NCI-H146 treated with DMSO at 0.1 percent for 48 hours (cell line): ENCODE results near the gene FAM117A.
A peak's percentile ranks its signal among the peaks of the same experiment; 100 is the strongest.

ENCODE experiments used
- DNase-seq: peaks from one replicate; lab custom pipeline; 2025; ENCODE audit not compliant: unreplicated experiment; lab: John Stamatoyannopoulos, UW

Gene FAM117A

DNA sequence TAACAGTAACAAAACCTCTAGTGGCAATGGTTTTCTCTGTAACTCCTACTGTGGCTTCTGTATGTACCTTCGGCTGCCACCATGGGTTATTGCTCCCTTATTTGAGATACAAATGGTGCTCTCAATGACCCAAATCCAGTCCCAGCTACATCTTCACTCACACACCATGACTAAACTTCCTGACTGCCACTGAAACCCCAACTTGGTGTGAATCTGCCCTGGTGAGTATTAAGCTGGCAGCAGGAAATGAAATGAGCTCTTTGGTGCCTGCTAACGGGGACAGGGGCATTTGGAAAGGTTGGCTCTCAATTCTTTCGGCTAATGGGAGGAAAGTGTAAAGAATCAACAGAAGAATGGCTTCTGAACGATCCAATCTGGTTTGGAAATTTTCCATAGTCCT lies 48.7 kb downstream of the FAM117A start:
- no peak for DNase-seq

DNA sequence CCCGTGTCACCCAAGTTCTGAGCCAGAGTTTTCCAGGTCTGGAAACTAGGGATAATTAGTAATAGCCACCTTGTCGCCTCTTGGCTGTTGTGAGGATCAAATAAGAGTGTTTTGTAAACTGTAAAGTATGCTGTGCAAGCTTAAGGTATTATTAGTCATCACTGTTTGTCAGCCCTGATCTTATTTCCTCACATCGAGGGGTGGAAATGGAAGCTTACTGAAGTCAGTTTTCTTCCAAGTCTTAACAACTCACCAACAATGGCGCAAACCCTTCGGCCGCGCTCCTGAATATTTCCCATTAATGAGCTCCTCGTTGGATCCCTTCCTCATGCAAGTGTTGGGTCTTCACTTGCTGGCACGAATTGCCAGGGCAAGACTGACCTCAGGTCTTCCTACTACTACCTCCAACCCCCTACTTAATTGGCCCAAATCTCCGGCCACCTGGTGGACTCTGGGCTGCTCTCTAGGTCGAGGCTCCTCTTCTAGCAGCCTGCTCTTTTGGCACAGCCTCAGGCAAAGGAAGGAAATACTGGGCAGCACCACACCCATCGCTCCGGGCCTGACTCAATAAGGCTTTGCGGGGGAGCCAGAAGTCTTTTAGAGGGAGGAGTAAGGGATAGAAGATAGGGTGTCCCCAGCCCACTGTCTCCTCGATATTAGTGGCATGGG lies 55.3 kb downstream of the FAM117A start:
- DNase-seq: peak; percentile 25

DNA sequence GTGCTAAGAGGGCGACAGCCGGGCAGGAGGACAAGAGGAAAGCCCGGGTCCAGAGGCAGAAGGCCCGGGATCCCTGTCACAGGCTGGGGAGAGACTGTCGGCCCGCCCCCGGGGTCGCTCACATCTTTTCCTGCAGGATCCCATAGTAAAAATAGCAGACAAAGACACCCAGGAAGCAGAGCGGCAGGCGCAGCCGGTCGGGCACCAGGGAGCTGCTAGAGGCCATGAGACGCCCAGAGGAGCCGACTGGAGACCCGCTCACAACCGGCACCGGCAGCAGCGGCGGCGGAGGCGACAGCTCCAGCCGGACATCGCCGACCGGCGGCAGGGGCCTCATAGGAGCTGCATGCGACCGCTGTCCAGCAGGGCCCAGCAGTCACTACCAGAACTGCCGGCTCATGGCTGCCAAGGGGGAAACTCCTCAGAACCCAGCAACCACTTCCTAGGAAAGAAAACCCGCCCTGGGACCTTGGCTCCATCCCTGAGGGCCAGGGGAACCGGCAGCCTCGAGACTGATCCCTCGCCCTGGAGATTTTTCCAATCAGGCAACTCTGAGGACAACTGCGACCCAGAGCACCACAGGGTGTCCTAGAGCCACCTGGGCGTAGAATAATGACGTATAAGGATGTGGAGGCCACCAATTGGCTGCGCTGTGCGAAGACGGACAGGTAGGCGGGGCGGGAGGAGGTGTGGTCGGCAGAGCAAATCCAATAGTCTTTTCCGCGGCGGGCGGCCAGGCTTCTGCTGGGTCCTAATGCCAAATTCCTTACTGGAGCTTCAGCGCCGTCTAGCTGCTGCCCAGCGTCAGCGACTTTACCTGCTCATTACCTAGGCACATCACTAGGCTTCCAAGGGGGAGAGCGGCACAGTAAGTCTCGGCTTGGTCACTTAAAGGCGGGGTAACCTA lies 56.1 kb downstream of the FAM117A start, which contains the start of gene SLC35B1:
TSS of gene SLC35B1 (minus strand) at position 357 of the 907 bp plus-strand sequence. CDS start at position 226, 131 bp downstream.
- peak; percentile 97 for DNase-seq

DNA sequence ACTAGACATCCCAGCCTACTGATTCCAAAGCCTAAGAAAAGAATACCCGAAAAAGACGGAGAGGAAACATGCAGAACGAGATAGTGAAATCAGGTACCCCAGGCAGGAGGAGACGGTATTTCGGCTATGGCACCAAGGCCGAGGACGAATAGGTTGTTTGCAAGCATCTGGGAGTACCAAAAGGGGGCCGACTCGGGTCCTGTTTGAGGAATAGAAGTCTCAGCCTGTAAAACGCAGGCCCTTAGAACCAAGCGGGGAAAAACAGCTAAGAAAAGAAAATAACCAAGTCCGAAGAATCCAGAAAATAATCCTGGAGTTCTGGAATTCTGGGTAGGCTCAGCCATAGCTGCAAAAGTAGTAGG lies 56.7 kb downstream of the FAM117A start:
- DNase-seq: no peak

DNA sequence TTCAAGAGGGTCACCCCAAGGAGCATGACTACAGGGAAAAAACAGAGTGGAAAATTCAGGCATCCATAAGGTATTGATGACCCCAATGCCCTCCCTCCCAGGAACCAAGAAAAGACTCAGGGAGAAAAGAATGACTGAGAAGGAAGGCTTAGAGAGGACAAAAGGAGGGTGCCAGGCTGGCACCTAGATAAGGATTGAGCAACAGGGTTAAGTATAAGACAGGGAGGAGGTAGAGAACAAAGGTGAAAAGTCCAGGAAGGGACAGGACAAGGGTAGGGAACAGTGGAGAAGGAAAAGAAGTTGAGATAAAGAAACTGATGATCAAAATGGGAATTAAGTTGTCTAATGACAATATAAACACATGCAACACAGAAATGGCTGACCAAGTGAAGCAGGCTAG lies 58.7 kb downstream of the FAM117A start:
- no peak for DNase-seq

DNA sequence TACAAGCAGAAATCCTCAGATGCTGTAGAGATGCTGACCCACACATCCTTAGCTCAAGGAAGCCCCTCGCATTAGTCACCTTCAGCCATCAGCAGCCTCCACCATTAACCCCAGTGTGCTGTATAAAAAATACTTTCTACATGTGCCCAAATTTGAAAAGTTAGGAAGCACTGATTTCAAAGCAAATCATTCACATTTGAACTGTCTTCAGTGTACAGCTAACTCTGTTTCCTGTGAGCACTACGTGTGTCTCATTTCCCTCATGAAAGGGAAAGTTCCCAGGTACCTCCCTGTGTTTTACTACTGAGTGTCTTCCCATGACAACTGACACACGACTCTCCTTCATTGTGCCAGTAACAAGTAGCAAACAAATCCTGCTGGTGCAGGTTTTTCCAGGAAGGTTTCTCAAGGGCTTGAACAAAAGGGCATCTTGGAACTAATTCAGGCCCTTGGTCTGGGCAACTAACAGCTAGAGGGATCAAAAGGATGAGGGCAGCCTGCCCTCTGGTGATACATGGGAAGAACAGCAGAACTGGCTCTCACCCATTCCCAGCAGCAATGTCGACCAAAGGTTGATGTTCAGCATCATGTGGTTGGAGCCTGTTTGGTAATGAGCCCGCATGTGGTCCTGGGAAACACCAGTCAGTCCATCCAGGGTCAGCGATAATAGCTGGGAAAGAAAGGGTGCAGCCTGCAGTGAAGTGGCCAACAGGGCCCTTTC lies 60.2 kb downstream of the FAM117A start:
- no peak for DNase-seq

DNA sequence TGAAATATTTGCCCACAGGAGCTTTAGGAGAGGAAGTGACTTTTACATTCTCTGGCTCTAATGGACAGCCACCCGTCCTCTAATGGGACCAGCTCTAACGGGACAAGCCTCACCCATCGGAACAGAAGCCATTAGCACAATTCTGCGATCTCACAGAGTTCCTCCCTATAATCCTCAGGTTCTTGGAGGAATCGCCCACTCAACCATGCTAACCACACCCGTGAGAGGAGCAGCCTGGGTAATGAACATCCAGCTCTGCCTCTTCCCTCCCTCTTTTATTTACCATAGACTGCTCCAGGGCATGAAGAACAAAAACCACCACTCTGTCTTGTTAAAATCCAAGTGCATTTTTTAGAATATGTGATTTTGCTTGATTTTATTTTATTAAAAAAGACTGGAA lies 63.0 kb downstream of the FAM117A start:
- DNase-seq: no peak

DNA sequence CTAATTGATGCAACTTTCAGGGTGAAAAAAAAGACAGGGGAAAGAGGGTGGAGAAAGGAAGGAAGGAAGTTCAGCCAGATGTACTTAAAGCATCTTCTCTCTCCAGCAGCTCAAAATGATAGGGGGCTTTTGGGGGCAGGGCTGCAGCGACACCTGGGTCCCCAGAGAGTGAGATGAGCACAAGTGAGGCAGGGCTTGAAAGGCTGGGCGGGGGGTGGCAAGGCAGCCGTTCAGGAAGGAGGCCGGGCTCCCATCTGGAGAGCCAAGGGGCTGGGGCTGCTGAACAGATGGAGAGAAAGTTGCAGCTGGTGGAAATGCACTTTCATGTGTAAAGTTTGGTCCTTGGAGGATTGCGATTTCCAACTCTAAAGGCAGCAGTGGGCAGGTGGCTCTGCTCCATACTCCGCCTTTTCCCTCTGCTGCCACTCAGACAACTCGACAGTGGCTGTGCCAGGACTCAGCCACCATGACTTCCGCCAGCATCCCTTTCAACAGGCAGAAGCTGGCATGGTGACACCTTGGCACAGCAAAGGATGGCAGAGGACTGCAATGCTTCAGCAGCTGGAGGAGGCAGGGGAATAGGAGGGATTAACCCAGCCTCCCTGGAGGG lies 63.9 kb downstream of the FAM117A start:
- DNase-seq: no peak

DNA sequence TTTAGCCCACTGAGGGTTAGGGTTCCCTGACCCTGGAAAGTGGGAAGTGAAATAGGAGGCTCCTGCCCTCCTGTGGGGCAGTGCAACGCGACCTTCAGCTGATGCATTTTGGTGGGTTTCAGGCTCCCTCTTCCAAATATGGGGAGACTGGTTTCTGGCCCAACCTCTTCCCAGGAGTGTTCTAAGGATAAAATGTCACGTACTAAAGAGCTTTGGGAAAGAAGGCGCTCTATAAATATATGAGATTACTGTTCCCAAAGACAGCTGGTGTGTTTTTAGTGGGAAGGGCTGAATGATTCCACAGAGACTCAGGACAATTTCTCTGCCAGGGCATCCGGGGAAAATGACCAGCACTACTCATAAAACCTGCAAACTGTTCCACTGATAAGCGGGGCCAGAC lies 65.9 kb downstream of the FAM117A start:
- no peak for DNase-seq

DNA sequence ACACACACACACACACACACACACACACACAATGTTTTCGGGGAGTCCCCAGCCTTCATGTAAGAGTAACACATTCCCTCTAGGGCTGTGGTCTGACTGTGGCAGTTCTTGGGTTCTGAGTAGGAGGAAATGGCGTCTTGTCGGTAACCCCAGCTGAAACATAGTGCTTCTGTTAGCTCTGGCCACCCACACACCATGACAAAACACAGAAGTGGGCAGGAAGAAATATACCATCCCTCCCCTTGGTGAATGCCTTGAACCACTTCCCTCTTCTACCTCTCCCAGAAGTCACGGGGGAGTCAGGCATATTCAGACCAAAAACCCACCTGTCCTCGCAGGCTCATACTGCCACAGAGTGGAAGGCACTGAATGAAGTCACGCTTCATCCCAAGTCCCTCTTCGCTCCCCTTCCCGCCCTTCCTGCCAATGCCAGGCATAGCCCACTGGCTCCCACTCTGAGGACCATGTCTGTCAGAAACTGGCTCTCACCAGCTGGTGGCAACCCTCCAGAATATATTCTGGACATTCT lies 67.6 kb downstream of the FAM117A start:
- DNase-seq: no peak

DNA sequence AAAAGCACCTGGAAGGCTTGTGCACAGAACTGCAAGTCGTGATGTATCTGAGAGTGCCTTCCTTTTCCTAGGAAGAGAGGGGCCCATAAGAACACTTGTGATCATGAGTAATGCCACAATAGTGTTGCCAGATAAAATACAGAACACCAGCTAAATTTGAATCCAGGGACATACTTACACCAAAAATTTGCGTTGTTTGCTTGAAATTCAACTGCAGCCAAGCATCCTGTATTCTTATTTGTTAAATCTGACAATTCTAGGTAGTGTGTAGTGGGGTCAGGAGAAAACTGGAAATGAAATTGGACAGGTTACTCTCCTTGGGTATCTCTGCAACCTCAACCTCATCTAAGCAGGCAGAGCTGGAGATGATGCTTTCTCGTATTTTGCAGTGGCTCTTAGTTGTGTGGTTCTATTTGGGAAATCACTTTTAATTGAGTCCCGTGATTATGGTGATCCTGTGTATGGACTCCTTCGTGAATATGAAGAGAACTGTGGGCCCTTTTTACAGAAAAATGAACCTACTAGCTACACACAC lies 68.2 kb downstream of the FAM117A start:
- no peak for DNase-seq

DNA sequence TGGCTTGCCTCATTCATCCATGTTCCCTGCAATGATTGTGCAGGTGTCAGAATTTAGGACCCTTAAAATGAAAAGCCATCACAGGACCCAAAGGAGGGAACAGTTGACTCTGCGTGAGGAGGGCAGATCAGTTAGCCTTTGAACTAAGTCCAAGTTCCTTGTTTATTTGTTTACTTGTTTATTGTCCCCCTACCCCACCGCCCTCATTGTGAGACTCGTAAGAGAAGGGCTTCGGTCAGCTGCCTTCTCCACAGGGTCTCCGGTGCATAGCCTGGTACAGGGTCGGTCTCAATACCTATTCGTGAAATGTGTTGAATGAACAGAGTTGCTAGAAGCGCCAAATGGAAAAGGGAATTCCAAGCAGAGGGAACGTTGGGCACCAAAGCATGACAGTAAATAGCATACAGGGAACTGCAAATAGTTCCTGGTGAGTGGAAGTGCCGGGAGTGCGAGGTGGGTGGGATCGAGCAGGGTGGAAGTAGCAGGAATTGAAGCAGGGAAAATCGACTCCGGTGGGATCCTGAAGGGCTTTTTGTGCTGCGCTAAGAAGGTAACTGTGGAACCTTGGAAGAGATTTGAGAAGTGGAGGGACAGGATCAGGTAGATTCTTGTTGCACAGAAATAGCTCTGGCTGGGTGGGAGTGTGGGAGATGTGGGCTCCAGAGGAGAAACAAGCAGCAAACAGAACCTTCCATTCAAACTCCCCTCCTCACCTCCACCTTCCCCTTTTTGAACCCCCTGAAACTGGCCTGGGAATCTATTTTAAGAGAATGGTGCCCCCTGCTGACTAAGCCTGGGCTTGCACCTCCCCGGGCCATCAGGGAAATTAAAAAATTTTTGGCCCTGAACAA lies 68.9 kb downstream of the FAM117A start:
- DNase-seq: no peak

DNA sequence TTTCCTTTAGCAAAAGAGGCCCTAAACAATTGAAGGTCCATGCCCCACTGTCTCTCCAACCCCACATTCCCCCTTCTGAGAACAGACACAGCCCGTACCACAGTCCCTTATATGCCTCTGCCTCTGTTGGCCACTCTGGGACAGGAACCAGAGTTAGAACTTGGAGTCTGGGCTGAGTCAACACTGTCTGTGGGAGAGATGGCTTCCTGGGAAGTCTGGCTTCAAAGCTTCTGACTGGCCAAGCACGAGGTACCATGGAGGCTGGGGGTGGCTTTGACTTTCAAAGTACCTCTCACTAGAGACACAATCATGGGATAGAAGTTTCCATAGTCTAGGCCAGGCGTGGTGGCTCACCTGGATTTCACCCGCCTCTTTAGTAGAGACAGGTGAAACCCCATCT lies 71.2 kb downstream of the FAM117A start:
- DNase-seq: no peak

DNA sequence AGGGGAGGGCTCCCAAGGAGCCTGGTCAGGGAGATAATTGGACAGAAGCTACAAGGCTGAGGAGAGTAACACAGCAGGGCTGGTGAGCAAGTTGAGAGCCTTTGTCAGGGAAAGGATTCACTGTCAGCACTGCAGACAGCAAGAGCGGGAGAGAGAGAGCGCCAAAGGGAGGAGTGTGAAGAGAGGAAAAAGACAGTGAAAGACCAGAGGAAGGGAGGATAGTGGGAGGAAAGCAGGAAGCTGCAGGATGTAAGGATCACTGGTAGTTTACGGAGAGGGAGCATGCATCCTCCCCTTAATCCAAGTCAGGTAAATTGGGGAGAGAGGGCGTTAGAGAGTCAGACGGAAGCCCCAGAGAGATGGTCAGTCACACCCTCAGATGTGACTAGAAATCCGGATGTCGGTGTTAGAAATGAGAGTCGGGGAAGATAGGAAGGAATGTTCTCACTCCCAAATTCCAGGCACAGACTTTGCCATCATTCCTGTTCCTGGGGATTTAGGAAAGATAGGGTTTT lies 72.2 kb downstream of the FAM117A start:
- DNase-seq: no peak

DNA sequence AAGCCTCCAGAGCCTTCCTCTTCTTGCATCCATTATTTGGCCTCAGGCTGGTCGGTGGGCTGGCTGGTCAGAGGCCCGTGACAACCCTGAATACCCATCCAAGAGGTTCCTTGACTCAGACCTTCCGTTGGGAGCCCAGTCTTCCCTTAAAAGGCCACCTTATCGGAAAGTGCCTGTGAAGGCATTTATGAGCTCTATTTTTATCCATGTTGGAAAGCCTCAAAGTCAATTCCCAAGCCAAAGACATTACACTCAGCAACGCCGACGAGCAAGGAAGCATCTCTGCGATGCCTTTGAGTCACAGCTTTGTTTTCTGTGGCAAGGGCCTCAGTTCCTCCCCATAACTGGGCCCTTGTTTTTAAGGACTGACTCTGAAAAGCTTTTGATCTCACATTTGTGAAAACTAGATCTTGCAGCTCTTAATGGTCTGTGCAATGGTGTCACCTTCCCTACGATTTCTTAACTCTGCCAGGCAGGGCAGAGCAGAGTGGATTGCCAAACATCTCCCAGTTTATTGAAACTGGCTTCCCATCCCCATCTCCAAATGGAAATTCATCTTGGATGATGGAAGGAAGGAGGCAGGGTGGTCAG lies 72.8 kb downstream of the FAM117A start:
- no peak for DNase-seq

DNA sequence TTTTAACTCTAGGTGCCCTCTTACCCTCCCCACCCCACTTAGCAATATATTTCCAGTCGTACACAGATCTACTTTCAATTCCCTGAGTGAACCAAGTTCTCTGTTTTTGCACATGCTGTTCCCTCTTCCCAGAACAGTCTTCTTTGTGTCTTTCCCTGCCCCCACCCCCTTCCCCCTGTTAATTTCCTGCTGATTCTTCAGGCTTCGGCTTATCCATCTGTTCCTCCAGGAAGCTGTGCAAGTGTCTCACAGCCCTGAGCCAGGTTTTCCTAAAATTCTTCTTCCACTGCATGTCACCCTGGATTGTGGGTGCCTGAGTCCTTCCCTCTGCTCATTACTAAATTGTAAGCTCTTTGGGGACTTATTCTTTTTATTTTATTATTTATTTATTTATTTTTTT lies 73.7 kb downstream of the FAM117A start:
- no peak for DNase-seq

DNA sequence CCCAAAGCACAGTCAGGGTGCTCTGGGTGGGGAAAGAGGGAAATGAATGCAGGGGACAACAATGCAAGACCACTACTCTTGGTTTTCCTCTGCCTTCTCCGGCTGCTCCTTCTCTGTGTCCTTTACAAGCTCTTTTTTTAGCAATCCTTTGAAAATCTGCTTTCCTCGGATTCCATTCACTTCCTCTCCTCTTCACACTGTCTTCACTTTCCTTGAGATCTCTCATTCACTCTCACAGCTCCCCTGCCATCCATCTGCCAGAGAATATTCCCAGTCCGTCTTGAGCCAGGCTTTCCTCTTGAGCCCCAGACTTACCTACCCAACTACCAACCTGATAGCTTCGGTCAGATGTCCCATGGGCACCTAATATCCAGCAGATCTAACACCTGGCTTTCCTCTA lies 75.1 kb downstream of the FAM117A start:
- DNase-seq: no peak

DNA sequence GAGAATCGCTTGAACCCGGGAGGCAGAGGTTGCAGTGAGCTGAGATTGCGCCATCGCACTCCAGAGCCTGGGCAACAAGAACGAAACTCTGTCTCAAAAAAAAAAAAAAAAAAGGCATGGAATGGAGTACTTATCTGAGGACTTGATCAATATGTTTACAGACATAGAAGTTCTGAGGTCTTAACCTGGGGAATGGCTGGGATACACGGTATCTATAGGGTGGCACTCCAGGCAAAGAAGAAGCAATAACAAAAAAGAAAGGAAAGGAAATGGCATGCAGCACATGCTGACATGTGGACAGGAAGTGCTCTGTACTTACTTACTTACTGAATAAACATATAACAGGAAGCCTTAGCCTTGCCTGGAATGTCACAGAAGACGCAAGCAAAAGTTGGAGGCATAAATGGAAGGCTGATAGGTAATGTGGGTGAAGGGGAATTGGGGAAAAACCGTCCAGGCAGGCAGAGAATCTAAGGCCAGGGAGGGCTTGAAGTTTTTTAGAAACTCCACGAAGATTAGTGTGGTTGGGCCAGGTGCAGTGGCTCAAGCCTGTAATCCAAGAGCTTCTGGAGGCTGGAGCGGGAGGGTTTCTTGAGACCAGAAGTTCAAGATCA lies 75.9 kb downstream of the FAM117A start:
- no peak for DNase-seq
